NCI-H82 treated with DMSO at 0.1 percent for 48 hours (cell line): Measurements from ENCODE around the gene COL18A1.
"Not testable (repeated sequence)": the region's sequence is repeated elsewhere in the genome, so short reads cannot be mapped to it uniquely, and the experiment has no call there.

Experiments used
- DNase-seq: peaks from one replicate; lab custom pipeline; 2025; ENCODE audit not compliant: unreplicated experiment; lab: John Stamatoyannopoulos, UW

COL18A1 gene

GRCh38 chr21:45491056-45491455 is 86.1 kb downstream of the COL18A1 start:
- DNase-seq = no peak

- no peak for DNase-seq
These were observed 86.7 kb downstream of the COL18A1 start for GRCh38 chr21:45491623-45492022.

GRCh38 chr21:45492765-45493164 is 87.8 kb downstream of the COL18A1 start:
- no peak for DNase-seq

DNA sequence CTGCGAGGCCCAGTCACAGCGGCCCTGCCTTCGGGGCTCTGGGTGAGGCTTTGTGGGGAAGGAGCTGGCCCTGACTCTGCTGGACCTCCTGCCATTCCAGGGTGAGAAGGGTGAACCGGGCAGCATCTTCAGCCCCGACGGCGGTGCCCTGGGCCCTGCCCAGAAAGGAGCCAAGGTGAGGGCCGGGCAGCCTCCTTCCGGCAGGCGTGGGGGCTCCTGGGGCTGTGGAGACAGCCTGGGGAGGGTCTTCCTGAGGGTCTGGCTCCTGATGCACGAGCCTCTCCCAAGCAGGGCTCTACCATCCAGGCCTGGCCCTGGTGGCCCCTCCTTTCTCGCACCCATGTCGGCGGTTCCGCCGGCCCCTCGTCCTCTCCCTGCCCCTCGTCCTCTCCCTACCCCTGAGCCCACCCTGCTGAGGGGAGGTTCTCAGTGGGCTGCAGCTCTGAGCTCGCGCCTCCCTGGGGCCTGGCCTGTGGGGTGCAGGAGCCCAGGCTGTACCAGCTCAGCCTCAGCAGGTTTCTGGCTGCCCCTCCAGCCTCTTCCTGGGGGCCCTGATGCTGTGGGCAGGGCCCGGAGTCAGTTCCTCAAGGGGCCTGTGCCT is 88.5 kb downstream of the COL18A1 start:
- no peak for DNase-seq

GRCh38 chr21:45494135-45494850 is 89.3 kb downstream of the COL18A1 start:
- DNase-seq = no peak

DNA sequence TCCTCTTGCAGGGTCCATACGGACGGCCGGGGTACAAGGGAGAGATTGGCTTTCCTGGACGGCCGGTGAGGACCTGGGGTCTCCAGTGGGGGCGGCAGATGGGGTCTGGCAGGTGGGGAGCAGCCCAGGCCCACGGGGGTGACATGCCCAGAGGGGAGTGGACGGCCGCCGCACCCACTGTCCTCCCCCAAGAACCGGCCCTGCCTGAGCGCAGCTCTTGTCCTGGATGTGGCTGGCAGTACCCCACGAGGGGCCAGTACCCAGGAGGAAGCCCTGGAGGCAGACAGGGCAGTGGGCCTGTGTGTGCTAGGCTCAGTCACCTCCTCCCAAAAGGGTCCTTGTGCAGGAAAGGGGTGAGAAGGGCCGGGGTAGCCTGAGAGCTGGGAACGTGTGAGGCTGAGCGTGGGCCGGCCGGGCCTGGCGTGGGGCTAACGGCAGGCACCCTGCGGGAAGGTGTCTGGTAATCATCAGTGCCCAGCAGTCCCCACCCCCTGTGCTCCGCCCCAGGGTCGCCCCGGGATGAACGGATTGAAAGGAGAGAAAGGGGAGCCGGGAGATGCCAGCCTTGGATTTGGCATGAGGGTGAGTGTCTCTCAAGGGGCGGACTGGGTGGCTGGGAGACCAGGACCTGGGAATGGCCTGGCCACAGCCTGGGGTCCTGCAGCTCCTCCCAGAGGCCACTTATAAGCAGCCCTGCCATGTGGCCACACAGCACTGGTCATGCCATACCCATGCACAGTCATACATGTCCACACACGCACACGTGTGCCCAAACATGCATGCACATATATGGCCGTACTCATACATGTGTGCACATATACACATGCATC is 90.1 kb downstream of the COL18A1 start:
- no peak for DNase-seq

- DNase-seq = no peak
These were observed 91.4 kb downstream of the COL18A1 start for GRCh38 chr21:45496151-45496967.

DNA sequence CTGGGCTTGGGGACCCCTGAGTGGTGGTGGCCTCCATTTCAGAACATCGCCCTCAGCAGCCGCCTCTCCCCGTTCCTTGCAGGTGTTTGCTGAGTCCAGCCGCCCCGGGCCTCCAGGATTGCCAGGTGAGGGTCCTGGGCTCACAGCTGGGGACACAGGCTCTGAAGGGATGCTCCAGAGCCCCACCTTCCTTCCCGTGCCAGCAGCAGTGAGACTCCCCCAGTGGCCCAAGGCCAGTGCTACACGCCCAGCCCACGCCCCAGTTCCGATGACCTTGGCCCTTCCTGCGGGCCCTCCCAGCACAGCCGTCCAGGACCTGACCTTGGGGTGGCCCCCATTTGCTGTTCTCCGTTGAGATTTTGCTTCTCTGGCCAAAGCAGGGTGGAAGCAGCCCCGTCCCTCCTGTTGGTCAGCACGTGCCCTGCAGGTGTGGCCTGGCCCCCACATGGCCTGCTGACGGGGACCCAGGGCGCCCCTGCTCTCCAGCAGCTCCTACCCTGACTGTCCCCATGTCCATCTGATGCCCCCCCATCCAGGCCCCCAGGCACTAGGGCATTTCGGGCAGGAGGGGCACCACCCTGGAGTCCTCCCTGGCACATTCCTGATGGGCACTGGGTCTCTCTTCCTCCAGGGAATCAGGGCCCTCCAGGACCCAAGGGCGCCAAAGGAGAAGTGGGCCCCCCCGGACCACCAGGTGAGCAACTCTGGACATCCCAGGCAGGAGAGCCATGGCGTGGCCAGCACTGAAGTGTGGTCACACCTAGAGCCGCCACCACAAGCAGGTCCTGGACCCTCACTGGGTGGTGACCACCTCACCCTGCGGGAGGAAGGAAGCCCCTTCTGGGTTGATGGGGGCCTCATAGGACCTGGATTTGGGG is 92.2 kb downstream of the COL18A1 start:
- DNase-seq = no peak

DNA sequence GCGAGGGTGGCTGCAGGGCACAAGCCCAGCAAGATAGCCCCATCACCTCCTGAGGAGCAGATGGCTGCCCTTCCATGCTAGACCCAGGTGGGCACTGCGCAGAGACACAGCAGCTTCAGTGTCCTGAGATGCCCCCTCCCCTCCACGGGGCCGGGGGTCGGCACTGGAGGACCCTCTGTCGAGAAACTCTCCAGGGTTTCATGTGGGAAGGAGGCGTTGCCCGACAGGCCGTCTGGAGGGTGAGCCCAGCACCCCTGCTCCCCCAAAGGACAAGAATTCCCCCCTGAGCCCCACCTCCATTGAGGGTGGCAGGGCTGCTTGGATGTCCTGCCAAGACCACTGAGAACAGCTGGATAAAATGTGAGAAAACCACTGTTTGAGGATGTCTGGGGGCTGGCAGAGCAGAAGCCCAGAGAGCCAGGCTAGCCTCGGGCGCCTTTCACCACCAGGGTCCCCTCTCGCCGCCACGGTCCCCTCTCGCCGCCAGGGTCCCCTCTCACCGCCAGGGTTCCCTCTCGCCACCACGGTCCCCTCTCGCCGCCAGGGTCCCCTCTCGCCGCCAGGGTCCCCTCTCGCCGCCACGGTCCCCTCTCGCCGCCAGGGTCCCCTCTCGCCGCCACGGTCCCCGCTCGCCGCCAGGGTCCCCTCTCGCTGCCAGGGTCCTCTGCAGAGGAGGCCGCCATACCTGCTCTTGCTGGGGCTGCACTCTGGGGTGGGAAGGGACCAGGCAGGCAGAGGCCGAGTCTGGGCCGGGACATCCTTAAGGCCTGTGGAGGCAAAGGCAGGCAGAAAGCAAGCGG is 93.1 kb downstream of the COL18A1 start:
- DNase-seq = no peak

GRCh38 chr21:45498646-45499000 is 93.7 kb downstream of the COL18A1 start:
- no peak for DNase-seq

DNA sequence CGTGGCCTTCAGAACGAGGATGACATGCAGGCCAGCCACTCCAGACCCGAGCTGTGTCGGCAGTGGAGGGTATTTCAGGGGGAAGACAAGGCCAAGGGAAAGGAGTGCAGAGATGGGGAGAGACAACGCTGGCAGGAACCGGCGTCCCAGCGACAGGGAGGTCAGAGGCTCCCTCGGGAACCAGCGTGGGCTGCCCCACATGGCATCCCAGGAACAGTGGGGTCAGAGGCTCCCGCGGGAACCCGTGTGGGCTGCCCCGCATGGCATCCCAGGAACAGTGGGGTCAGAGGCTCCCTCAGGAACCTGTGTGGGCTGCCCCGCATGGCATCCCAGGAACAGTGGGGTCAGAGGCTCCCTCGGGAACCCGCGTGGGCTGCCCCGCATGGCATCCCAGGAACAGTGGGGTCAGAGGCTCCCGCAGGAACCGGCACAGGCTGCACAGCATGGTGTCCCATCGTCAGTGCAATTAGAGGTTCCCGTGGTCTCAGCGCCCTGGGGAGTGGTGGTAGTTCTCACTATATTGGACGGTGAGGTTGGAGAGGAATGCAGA is 94.3 kb downstream of the COL18A1 start:
- no peak for DNase-seq

DNA sequence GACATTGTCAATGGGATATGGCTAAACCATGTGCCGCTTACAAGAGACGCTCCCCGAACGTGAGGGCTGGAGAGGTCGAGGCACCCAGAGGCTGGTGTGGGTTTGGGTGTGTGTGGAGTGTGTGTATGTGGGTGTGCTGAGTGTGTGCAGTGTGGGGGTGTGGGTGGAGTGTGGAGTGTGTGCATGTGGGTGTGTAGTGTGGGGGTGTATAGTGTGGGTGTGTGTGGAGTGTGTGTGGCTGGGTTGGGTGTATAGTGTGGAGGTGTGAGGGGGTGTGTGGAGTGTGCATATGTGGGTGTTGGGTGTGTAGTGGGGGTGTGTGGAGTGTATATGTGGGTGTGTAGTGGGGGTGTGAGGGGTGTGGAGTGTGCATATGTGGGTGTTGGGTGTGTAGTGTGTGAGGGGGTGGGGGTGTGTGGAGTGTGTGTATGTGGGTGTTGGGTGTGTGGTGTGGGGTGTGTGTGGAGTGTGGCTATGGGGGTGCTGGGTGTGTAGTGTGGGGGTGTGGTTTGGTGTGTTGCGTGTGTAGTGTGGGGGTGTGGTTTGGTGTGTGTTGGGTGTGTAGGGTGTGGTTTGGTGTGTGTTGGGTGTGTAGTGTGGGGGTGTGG is 95.1 kb downstream of the COL18A1 start:
- DNase-seq = no peak

GRCh38 chr21:45501081-45502005 is 96.4 kb downstream of the COL18A1 start:
- DNase-seq = not testable (repeated sequence)

- DNase-seq = no peak
These were observed 97.0 kb downstream of the COL18A1 start for GRCh38 chr21:45502006-45502345.

DNA sequence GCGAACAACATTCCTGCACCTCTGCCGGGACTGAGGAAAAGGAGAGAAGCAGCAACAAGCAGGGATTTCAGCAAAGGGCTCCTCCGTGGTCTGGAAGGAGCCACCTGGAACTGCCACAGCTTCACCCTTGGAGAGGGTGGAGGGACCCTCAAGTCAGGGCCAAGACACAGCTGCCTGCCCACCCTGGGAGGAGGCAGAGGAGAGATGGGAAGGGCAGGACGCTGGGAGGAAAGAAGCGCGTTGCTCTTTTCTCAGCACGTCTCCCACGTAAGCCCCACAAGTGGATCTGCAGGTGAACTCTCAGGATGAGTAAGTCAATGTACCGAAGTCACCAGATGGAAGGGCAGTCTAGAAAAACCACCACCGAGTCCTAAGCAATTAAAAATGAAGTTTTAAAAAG is 97.6 kb downstream of the COL18A1 start:
- no peak for DNase-seq

DNA sequence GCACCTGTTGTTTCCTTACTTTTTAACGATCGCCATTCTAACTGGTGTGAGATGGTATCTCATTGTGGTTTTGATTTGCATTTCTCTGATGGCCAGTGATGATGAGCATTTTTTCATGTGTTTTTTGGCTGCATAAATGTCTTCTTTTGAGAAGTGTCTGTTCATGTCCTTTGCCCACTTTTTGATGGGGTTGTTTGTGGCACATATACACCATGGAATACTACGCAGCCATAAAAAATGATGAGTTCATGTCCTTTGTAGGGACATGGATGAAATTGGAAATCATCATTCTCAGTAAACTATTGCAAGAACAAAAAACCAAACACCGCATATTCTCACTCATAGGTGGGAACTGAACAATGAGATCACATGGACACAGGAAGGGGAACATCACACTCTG is 98.3 kb downstream of the COL18A1 start:
- not testable (repeated sequence) for DNase-seq

- no peak for DNase-seq
These were observed 99.1 kb downstream of the COL18A1 start for GRCh38 chr21:45504021-45504515.
